K562 (cell line): ENCODE results near the gene LRP2. TPM values are rescaled to one million over a fixed set of nuclear protein-coding genes. Genes with fewer than 3 reads are reported as not detected.

Source experiments
- ATAC-seq: fragments of 200-7000 bp; cut with Tn5 transposase; 3 replicates; pipeline ENCODE4 v1.9.1; 2020; ENCODE audit warnings: moderate library complexity
- BruUV-seq: library from RNA; stranded (reverse); fragments of 400-500 nt; replicated peaks from 2 replicates; lab custom pipeline; 2021; lab: Mats Ljungman, UMichigan
- CTCF ChIA-PET: fragments of 300-600 bp; formaldehyde crosslinking; extraction: SDS; loops from one replicate; lab custom pipeline; 2021; ENCODE audit warnings: low intra/inter-chr PET ratio; lab: Yijun Ruan, JAX
- POLR2A ChIA-PET: fragments of 300-600, 350-650 bp; sonication (Branson Sonifier 250); formaldehyde crosslinking; extraction: SDS; loops from one replicate; lab custom pipeline; 2021; ENCODE audit warnings: antibody characterized with exemption, inconsistent platforms; lab: Yijun Ruan, JAX
- DNase-seq, 4 experiments: peaks; one replicate each; pipeline versions ENCODE4 v3.0.0 to v3.0.0-alpha.2; 2011 to 2018; ENCODE audit warnings: low spot score in 3 of 4, mixed read lengths in 3 of 4; ENCODE audit errors: extremely low read depth in 1 of 4
- FAIRE-seq: peaks from 2 replicates; lab custom pipeline; 2011; peaks lifted over from hg19 to GRCh38; lab: Jason Lieb, UNC
- H2AFZ ChIP-seq: 2 replicates; pipeline ENCODE4 v1.6.0; 2011; ENCODE audit warnings: low read depth, low read length, control low read depth, inconsistent platforms
- H3K27ac ChIP-seq: fragments of 200-600 bp; 3 replicates; pipeline ENCODE4 v1.8.0; 2011; ENCODE audit warnings: low read depth, mild to moderate bottlenecking, control low read depth, inconsistent platforms, low read length, moderate library complexity, mixed read lengths; ENCODE audit errors: extremely low read depth
- H3K27me3 ChIP-seq, 2 experiments: fragments of 300-600 bp in 1 of 2; 2 replicates in 1 of 2; 3 replicates in 1 of 2; pipeline versions ENCODE4 v1.6.0 to v1.8.0; 2011; ENCODE audit warnings: inconsistent platforms in 2 of 2, low read length in 2 of 2, mild to moderate bottlenecking in 1 of 2, mixed read lengths in 1 of 2, moderate library complexity in 1 of 2; ENCODE audit not compliant: control insufficient read depth in 2 of 2, insufficient read depth in 2 of 2
- H3K36me3 ChIP-seq: fragments of 300-600 bp; 3 replicates; pipeline ENCODE4 v1.8.0; 2011; ENCODE audit warnings: mild to moderate bottlenecking, low read length, inconsistent platforms; ENCODE audit not compliant: control insufficient read depth, insufficient read depth
- H3K4me1 ChIP-seq, 2 experiments: fragments of 200-600 bp in 1 of 2; replicated peaks in 1 of 2; 2 replicates in 1 of 2; 3 replicates in 1 of 2; pipeline versions ENCODE4 v1.5.1 to v1.8.0; 2011; ENCODE audit warnings: inconsistent platforms in 2 of 2, low read length in 2 of 2, mild to moderate bottlenecking in 1 of 2, mixed read lengths in 1 of 2, moderate library complexity in 1 of 2; ENCODE audit not compliant: control insufficient read depth in 2 of 2, insufficient read depth in 2 of 2
- H3K4me2 ChIP-seq: 2 replicates; pipeline ENCODE4 v1.6.1; 2011; ENCODE audit warnings: low read length, control low read depth, inconsistent platforms, mixed read lengths; ENCODE audit not compliant: insufficient read depth
- H3K4me3 ChIP-seq: fragments of 200-600 bp; sonication (generic), shearing (Covaris generic); 2 replicates; pipeline ENCODE4 v1.5.1; 2016; ENCODE audit warnings: control low read depth, inconsistent platforms
- H3K79me2 ChIP-seq: fragments of 200-600 bp; 3 replicates; pipeline ENCODE4 v1.8.0; 2011; ENCODE audit warnings: low read length, inconsistent platforms; ENCODE audit not compliant: control insufficient read depth, insufficient read depth
- H3K9ac ChIP-seq, 2 experiments: 2 replicates each; pipeline versions ENCODE4 v1.6.0 to v1.6.1; 2011; ENCODE audit warnings: low read depth in 2 of 2, low read length in 2 of 2, control low read depth in 1 of 2, inconsistent platforms in 1 of 2, mild to moderate bottlenecking in 1 of 2, mixed read lengths in 1 of 2; ENCODE audit not compliant: insufficient read depth in 1 of 2
- H3K9me1 ChIP-seq: one replicate; pipeline ENCODE4 v1.6.0; 2011; ENCODE audit warnings: inconsistent platforms, mild to moderate bottlenecking, low read length, moderate library complexity; ENCODE audit not compliant: control insufficient read depth, insufficient read depth
- H3K9me3 ChIP-seq: replicated peaks from 2 replicates; pipeline ENCODE4 v1.5.1; 2011; ENCODE audit warnings: low read depth, low read length, inconsistent platforms; ENCODE audit not compliant: control insufficient read depth, insufficient read depth
- H4K20me1 ChIP-seq: replicated peaks from 2 replicates; pipeline ENCODE4 v1.6.1; 2011; ENCODE audit warnings: low read length, inconsistent platforms, mixed read lengths; ENCODE audit not compliant: control insufficient read depth, insufficient read depth
- ETS2 ChIP-seq: IDR thresholded peaks from 2 replicates; pipeline ENCODE4 v1.6.1; 2016; ENCODE audit warnings: borderline replicate concordance, missing genetic modification characterization, mild to moderate bottlenecking, moderate library complexity, missing compliant biosample characterization; ENCODE audit not compliant: poor library complexity, severe bottlenecking
- HDAC1 ChIP-seq, 2 experiments: fragments of 450-650 bp; IDR thresholded peaks; 2 replicates each; pipeline ENCODE4 v1.6.1; 2016 to 2017; ENCODE audit warnings: inconsistent platforms in 1 of 2, mild to moderate bottlenecking in 1 of 2, moderate library complexity in 1 of 2
- SIN3B ChIP-seq: fragments of 450-650 bp; IDR thresholded peaks from 2 replicates; pipeline ENCODE4 v1.6.1; 2017; ENCODE audit warnings: low read depth, mild to moderate bottlenecking, moderate library complexity
- ZNF12 ChIP-seq: sonication (generic); formaldehyde crosslinking; IDR thresholded peaks from 2 replicates; pipeline ENCODE4 v1.4.0; 2020; ENCODE audit warnings: mild to moderate bottlenecking, missing genetic modification reagents
- WGBS: fragments of 100-300 bp; shearing (Covaris generic); methylation state at CpG from one replicate; pipeline ENCODE4 v1.1.6; 2016; ENCODE audit warnings: low coverage, mixed read lengths; ENCODE audit not compliant: insufficient coverage; ENCODE audit errors: missing lambda C conversion rate; 5-methylcytosine and 5-hydroxymethylcytosine counted together
- in situ Hi-C: fragments of 300-500 bp; cut with MboI; formaldehyde crosslinking; loops from 4 replicates; pipeline ENCODE4 v1.15.0; 2018; ENCODE audit warnings: inconsistent platforms, mixed read lengths
- intact Hi-C: fragments of 100-400 bp; cut with micrococcal nuclease; formaldehyde crosslinking; loops from 2 replicates; pipeline ENCODE4 v1.14.2; 2022
- polyA plus RNA-seq, 8 experiments: library from polyadenylated mRNA; depleted of rRNA in 4 of 8; stranded (reverse) in 5 of 8; unstranded in 3 of 8; fragments of >200 nt; fragmentation: Nextera tagmentation in 2 of 8; fragmentation: Illumina TruSeq in 1 of 8; extraction: Ambion mirVana in 2 of 8; extraction: Trizol in 1 of 8; gene quantifications; 2 replicates each; pipeline versions ENCODE4 v1.2.1 to v1.2.3, GENCODE V29; 2011 to 2014; ENCODE audit warnings: inconsistent platforms in 1 of 8, missing spikeins in 1 of 8
- total RNA-seq, 7 experiments: library from RNA; depleted of rRNA in 6 of 7; stranded (reverse); fragments of >200 nt in 6 of 7; fragmentation: Illumina TruSeq in 2 of 7; extraction: Trizol in 2 of 7; gene quantifications; 2 replicates each; pipeline versions ENCODE4 v1.2.1 to v1.2.3, GENCODE V29; 2011 to 2021; ENCODE audit warnings: low replicate concordance in 1 of 7
- TF ChIP-seq, protein P1 (sequence below): fragments of 450-650 bp; IDR thresholded peaks from 2 replicates; pipeline ENCODE4 v1.6.1; 2016

The LRP2 gene
- total and polyA plus RNA-seq, 9 of the 15 experiments (the other 6 are each of a cell fraction or from before 2014, with no cell fraction given): 0.04 to 0.18 (median 0.11) TPM; not detected in 1

DNA sequence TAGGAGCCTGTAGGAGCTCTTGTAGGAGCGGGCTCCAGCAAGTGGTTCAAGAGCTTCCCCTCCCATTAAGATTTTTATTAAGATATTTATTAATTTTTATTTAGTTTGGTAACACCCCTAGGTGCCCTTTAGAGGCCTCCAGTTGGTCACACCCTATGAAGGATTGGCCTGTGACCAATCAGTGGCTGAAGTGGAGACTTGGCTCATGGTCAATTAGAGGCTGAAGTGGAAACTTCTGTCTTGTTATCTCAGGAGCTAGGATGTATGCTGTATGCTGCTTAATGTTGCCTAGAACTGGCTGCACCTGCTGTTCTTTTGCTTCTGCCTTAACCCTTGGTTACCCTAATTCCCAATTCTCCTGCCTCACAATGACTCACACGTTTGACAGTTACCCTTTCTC, 244.3 kb downstream of the LRP2 start:
- no peak overlapping the region for H3K4me3 ChIP-seq
- intact Hi-C loops (loop anchor here (10.0 kb wide), 1 partner anchor 407 kb away; no protein-coding TSS in a partner anchor), in situ Hi-C loops (no loop called here)
- H3K27me3 ChIP-seq: no peaks in the 10 kb centered on the region
- no peak overlapping the region for H3K27ac ChIP-seq
- H3K36me3 ChIP-seq: no peaks in the 10 kb centered on the region
- no peaks in the 10 kb centered on the region for H3K79me2 ChIP-seq
- WGBS: 23% methylated on average over 2 of the region's 2 CpGs
- no TSS peak for BruUV-seq
- POLR2A ChIA-PET: no interaction called here
- TF ChIP-seq ZNF12 (CRISPR knock-in tag) (no peak), ETS2 (tag) (no peak), SIN3B (no peak), HDAC1 (IDR thresholded peaks at IDR 0.05) (no peak)
- TF ChIP-seq, protein P1, sequence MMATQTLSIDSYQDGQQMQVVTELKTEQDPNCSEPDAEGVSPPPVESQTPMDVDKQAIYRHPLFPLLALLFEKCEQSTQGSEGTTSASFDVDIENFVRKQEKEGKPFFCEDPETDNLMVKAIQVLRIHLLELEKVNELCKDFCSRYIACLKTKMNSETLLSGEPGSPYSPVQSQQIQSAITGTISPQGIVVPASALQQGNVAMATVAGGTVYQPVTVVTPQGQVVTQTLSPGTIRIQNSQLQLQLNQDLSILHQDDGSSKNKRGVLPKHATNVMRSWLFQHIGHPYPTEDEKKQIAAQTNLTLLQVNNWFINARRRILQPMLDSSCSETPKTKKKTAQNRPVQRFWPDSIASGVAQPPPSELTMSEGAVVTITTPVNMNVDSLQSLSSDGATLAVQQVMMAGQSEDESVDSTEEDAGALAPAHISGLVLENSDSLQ: peak; percentile 70; the same call in 1 of the 2 replicates
- CTCF ChIA-PET: no interaction called here
- H3K9ac ChIP-seq: no peak overlapping the region
- H3K9me3 ChIP-seq: no peaks in the 10 kb centered on the region; the same call in 1 of the 2 replicates
- peaks cover 0 to 10% of the 10 kb centered on the region in 2 experiments; a peak in 2 of 5 replicates for H3K4me1 ChIP-seq
- FAIRE-seq (no peak), ATAC-seq (no peak), DNase-seq (peak in 1 of 4 experiments; percentile 18)
- H3K4me2 ChIP-seq: no peak overlapping the region
- no peaks in the 10 kb centered on the region for H3K9me1 ChIP-seq
- H4K20me1 ChIP-seq: no peaks in the 10 kb centered on the region
- H2AFZ ChIP-seq: no peak overlapping the region
